K562 (cell line): ENCODE data around the gene HPCA. TPM values are rescaled to one million over a fixed set of nuclear protein-coding genes. Genes with fewer than 3 reads are reported as not detected.

Experiments used
- AFF4 ChIP-seq: sonication (generic); formaldehyde crosslinking; IDR thresholded peaks from 2 replicates; pipeline ENCODE4 v1.8.0; 2023; ENCODE audit warnings: mild to moderate bottlenecking, missing genetic modification reagents
- ARHGAP35 ChIP-seq: fragments of 450-650 bp; IDR thresholded peaks from 2 replicates; pipeline ENCODE4 v1.6.1; 2018; ENCODE audit not compliant: partially characterized antibody
- CLOCK ChIP-seq: fragments of 250-450 bp; sonication (Bioruptor Pico); IDR thresholded peaks from 2 replicates; pipeline ENCODE4 v1.4.0; 2020; ENCODE audit warnings: mild to moderate bottlenecking, moderate library complexity, borderline replicate concordance
- DIDO1 ChIP-seq: fragments of 450-650 bp; IDR thresholded peaks from 2 replicates; pipeline ENCODE4 v1.6.1; 2016; ENCODE audit warnings: low read depth, missing biosample characterization, missing genetic modification characterization
- E2F8 ChIP-seq: fragments of 450-650 bp; IDR thresholded peaks from 2 replicates; pipeline ENCODE4 v1.7.1; 2018; ENCODE audit warnings: mild to moderate bottlenecking, low read depth; ENCODE audit not compliant: partially characterized antibody
- ESRRB ChIP-seq: fragments of 250-450 bp; sonication (Bioruptor Pico); IDR thresholded peaks from 2 replicates; pipeline ENCODE4 v1.5.0; 2020; ENCODE audit warnings: mild to moderate bottlenecking, moderate library complexity, borderline replicate concordance
- FOXA1 ChIP-seq: fragments of 450-650 bp; IDR thresholded peaks from 2 replicates; pipeline ENCODE4 v1.6.1; 2016; ENCODE audit warnings: mild to moderate bottlenecking, borderline replicate concordance
- FOXP1 ChIP-seq: sonication (generic); formaldehyde crosslinking; IDR thresholded peaks from 2 replicates; pipeline ENCODE4 v1.8.0; 2022; ENCODE audit warnings: mild to moderate bottlenecking, missing genetic modification reagents
- RBM25 ChIP-seq: fragments of 200-400 bp; formaldehyde crosslinking; IDR thresholded peaks from 2 replicates; pipeline ENCODE4 v1.6.1; 2018; ENCODE audit warnings: low read length, low read depth, moderate library complexity; ENCODE audit not compliant: severe bottlenecking
- SRSF3 ChIP-seq: fragments of 200-400 bp; formaldehyde crosslinking; IDR thresholded peaks from 2 replicates; pipeline ENCODE4 v1.6.1; 2016; ENCODE audit warnings: mild to moderate bottlenecking, low read length, moderate library complexity; ENCODE audit not compliant: insufficient read depth
- TEAD2 ChIP-seq: fragments of 450-650 bp; IDR thresholded peaks from 2 replicates; pipeline ENCODE4 v1.6.1; 2016; ENCODE audit warnings: missing genetic modification characterization, control low read depth, missing compliant biosample characterization
- ZBTB26 ChIP-seq: fragments of 450-650 bp; formaldehyde crosslinking; IDR thresholded peaks from 2 replicates; pipeline ENCODE4 v1.4.0; 2022; ENCODE audit warnings: missing genetic modification characterization
- ZNF311 ChIP-seq: fragments of 250-450 bp; sonication (Bioruptor Pico); IDR thresholded peaks from 2 replicates; pipeline ENCODE4 v1.4.0; 2020; ENCODE audit warnings: mild to moderate bottlenecking, moderate library complexity
- ZNF57 ChIP-seq: fragments of 450-650 bp; formaldehyde crosslinking; IDR thresholded peaks from 2 replicates; pipeline ENCODE4 v1.4.0; 2020; ENCODE audit warnings: mild to moderate bottlenecking, moderate library complexity
- ZNF76 ChIP-seq: fragments of 250-450 bp; sonication (Bioruptor Pico); IDR thresholded peaks from 2 replicates; pipeline ENCODE4 v1.4.0; 2020; ENCODE audit warnings: mild to moderate bottlenecking, moderate library complexity, borderline replicate concordance
- polyA plus RNA-seq, 8 experiments: library from polyadenylated mRNA; depleted of rRNA in 4 of 8; stranded (reverse) in 5 of 8; unstranded in 3 of 8; fragments of >200 nt; fragmentation: Nextera tagmentation in 2 of 8; fragmentation: Illumina TruSeq in 1 of 8; extraction: Ambion mirVana in 2 of 8; extraction: Trizol in 1 of 8; gene quantifications; 2 replicates each; pipeline versions ENCODE4 v1.2.1 to v1.2.3, GENCODE V29; 2011 to 2014; ENCODE audit warnings: inconsistent platforms in 1 of 8, missing spikeins in 1 of 8
- total RNA-seq, 7 experiments: library from RNA; depleted of rRNA in 6 of 7; stranded (reverse); fragments of >200 nt in 6 of 7; fragmentation: Illumina TruSeq in 2 of 7; extraction: Trizol in 2 of 7; gene quantifications; 2 replicates each; pipeline versions ENCODE4 v1.2.1 to v1.2.3, GENCODE V29; 2011 to 2021; ENCODE audit warnings: low replicate concordance in 1 of 7

HPCA gene
- total and polyA plus RNA-seq, 9 of the 15 experiments (the other 6 are each of a cell fraction or from before 2014, with no cell fraction given), result not detected

GRCh38 chr1:32939655-32940371, 53.5 kb downstream of the HPCA start (continued):
- no peak for TF ChIP-seq SRSF3
- TF ChIP-seq AFF4 (CRISPR knock-in tag), result no peak
- TF ChIP-seq FOXA1, result no peak
- TF ChIP-seq TEAD2 (tag), result no peak
- no peak for TF ChIP-seq ZNF311 (CRISPR knock-in tag)
- no peak for TF ChIP-seq E2F8
- TF ChIP-seq ZBTB26 (CRISPR knock-in tag), result no peak
- no peak for TF ChIP-seq ZNF57 (CRISPR knock-in tag)
- TF ChIP-seq ESRRB (CRISPR knock-in tag), result no peak
- TF ChIP-seq ZNF76 (CRISPR knock-in tag), result no peak
- no peak for TF ChIP-seq CLOCK
- TF ChIP-seq ARHGAP35, result no peak
- TF ChIP-seq DIDO1 (tag), result no peak
- no peak for TF ChIP-seq RBM25
- TF ChIP-seq FOXP1 (CRISPR knock-in tag), result no peak
